WTC11 (cell line): ENCODE results near the gene ENGASE.

Experiments
- ATF6 ChIP-seq: sonication (generic); formaldehyde crosslinking; IDR thresholded peaks from 2 replicates; pipeline ENCODE4 v1.8.1; 2023; ENCODE audit warnings: mild to moderate bottlenecking, missing genetic modification reagents
- CTCF ChIP-seq: fragments of 200-600 bp; IDR thresholded peaks from 2 replicates; pipeline ENCODE4 v1.8.0; 2022; ENCODE audit warnings: antibody characterized with exemption
- FOXP4 ChIP-seq: sonication (generic); formaldehyde crosslinking; IDR thresholded peaks from 2 replicates; pipeline ENCODE4 v1.8.0; 2022; ENCODE audit warnings: mild to moderate bottlenecking, missing genetic modification reagents
- GABPB1 ChIP-seq: sonication (generic); formaldehyde crosslinking; IDR thresholded peaks from 2 replicates; pipeline ENCODE4 v1.8.1; 2023; ENCODE audit warnings: mild to moderate bottlenecking, missing genetic modification reagents
- NFATC4 ChIP-seq: fragments of 250-450 bp; sonication (Bioruptor Pico); IDR thresholded peaks from 2 replicates; pipeline ENCODE4 v1.9.0; 2021; ENCODE audit warnings: mild to moderate bottlenecking
- NFYB ChIP-seq: sonication (generic); formaldehyde crosslinking; conservative IDR thresholded peaks from 2 replicates; pipeline ENCODE4 v1.8.0; 2022; ENCODE audit warnings: low read depth, missing genetic modification reagents
- NR2C2 ChIP-seq: sonication (generic); formaldehyde crosslinking; IDR thresholded peaks from 2 replicates; pipeline ENCODE4 v1.8.0; 2022; ENCODE audit warnings: mild to moderate bottlenecking, missing genetic modification reagents
- RORB ChIP-seq: fragments of 250-450 bp; sonication (Bioruptor Pico); IDR thresholded peaks from 2 replicates; pipeline ENCODE4 v1.9.0; 2021; ENCODE audit warnings: mild to moderate bottlenecking
- TP53 ChIP-seq: sonication (generic); formaldehyde crosslinking; IDR thresholded peaks from 2 replicates; pipeline ENCODE4 v1.8.1; 2023; ENCODE audit warnings: mild to moderate bottlenecking, missing genetic modification reagents
- ZNF121 ChIP-seq: sonication (generic); formaldehyde crosslinking; IDR thresholded peaks from 2 replicates; pipeline ENCODE4 v1.8.0; 2023; ENCODE audit warnings: missing genetic modification reagents
- ZNF232 ChIP-seq: sonication (generic); formaldehyde crosslinking; IDR thresholded peaks from 2 replicates; pipeline ENCODE4 v1.8.0; 2022; ENCODE audit warnings: mild to moderate bottlenecking, missing genetic modification reagents
- TF ChIP-seq, protein P1 (sequence below): sonication (generic); formaldehyde crosslinking; IDR thresholded peaks from 2 replicates; pipeline ENCODE4 v1.8.1; 2023; ENCODE audit warnings: mild to moderate bottlenecking, missing genetic modification reagents, moderate library complexity

GRCh38 chr17:79085921-79086551, 11.4 kb downstream of the ENGASE start:
- no peak for TF ChIP-seq GABPB1 (CRISPR knock-in tag)
- no peak for TF ChIP-seq CTCF
- TF ChIP-seq ZNF232 (CRISPR knock-in tag) = no peak
- TF ChIP-seq, protein P1, sequence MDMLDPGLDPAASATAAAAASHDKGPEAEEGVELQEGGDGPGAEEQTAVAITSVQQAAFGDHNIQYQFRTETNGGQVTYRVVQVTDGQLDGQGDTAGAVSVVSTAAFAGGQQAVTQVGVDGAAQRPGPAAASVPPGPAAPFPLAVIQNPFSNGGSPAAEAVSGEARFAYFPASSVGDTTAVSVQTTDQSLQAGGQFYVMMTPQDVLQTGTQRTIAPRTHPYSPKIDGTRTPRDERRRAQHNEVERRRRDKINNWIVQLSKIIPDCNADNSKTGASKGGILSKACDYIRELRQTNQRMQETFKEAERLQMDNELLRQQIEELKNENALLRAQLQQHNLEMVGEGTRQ (CRISPR knock-in tag) = no peak
- no peak for TF ChIP-seq ATF6 (CRISPR knock-in tag)
- no peak for TF ChIP-seq NR2C2
- no peak for TF ChIP-seq TP53 (CRISPR knock-in tag)
- TF ChIP-seq NFYB (CRISPR knock-in tag) = no peak
- TF ChIP-seq ZNF121 (CRISPR knock-in tag) = no peak
- TF ChIP-seq RORB (CRISPR knock-in tag) = no peak
- no peak for TF ChIP-seq FOXP4 (CRISPR knock-in tag)
- no peak for TF ChIP-seq NFATC4 (CRISPR knock-in tag)
